ENCODE data around the gene RND1.

The RND1 gene

DNA sequence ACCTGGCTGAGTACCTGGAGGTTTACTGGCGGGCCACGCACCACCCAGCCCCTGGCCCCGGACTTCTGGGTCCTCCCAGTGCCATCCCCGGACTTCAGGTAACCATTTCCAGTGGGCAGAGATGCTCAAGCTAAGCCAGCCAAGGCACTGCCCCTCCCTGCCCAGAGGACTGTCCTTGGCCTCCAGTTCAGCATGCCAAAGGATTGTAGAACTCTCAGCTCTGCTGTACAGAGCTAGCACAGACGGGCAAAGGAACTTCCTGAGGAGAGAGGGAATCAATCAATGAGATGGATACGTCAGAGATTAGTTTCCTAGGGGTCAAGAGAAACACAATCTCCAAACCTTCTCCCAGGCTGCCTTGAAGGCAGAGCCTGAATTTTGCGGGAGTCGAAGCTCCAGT is 38.6 kb downstream of the RND1 start:
- FAIRE-seq, result no peak

GRCh38 chr12:48826209-48826855 is 39.3 kb downstream of the RND1 start:
- FAIRE-seq, result no peak

DNA sequence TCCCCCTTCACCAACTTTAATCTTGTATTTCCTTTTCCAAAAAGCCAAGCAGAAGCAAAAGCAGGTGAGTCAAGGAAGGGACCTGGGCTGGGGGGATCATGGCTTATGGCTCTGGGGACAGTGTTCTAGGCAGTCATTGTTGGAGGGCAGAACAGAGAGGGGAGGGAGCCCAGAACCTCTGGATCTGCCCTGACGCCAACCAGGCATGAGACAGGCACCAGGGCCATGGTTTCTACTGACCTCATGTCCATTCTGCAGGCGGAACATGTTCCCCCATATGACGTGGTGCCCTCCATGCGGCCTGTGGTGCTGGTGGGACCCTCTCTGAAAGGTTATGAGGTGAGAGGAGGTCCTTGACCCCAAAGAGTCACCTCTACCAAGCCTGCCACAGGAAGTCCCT is 40.8 kb downstream of the RND1 start:
- FAIRE-seq, result no peak

GRCh38 chr12:48824112-48824511 is 41.6 kb downstream of the RND1 start:
- FAIRE-seq, result no peak

DNA sequence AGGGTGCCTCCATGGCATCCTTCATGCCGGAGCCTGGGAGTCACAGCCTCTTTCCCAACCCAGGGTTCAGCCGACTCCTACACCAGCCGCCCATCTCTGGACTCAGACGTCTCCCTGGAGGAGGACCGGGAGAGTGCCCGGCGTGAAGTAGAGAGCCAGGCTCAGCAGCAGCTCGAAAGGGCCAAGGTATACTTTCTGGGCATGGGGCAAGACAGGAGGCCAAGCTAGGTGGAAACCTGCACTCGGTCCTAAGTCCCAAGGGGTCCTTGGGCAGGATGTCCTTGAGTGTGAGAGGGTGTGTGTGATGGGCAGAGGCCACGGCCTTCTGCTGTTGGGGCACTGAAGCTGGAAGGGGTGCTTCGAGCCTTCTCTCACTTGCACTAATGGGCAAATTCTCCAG is 42.4 kb downstream of the RND1 start:
- no peak for FAIRE-seq

DNA sequence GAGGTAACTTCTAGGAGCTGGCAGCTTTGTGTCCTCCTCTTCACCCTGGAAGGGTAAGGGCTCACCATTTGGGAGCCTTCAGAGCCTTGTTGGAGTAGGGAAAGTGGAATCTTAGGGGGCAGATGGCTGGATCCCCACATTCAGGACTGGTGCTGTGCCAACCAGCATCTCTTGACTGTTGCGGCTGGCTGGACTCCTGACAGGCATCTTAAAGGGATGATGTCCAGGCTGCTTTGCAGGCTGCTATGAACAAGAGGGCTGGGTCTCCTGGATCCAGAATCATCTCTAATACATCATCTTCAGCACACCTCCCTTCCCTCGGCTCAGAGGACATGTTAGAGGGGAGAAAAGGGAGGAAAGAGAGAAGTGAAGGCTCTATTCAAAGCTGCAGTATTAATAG is 43.0 kb downstream of the RND1 start:
- FAIRE-seq, result no peak

DNA sequence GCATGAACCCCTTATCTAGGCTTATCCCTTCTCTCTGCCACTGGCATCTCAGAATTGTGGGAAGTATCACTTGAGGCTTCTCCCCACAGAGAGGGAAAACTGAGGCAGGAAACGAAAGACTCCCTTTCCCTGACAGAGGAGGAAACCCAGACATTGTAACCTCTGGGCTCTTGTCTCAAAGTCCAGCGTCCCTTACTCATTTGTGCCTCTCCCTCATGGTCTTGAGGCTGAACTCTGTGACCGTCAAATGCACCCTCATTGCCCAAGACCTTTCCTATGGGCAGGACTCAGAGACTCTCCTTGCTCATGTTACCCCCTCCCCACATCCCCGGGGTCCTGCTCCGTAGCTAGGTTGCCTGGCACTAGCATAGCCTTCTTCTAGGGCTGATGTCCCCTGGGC is 43.5 kb downstream of the RND1 start:
- FAIRE-seq, result no peak

DNA sequence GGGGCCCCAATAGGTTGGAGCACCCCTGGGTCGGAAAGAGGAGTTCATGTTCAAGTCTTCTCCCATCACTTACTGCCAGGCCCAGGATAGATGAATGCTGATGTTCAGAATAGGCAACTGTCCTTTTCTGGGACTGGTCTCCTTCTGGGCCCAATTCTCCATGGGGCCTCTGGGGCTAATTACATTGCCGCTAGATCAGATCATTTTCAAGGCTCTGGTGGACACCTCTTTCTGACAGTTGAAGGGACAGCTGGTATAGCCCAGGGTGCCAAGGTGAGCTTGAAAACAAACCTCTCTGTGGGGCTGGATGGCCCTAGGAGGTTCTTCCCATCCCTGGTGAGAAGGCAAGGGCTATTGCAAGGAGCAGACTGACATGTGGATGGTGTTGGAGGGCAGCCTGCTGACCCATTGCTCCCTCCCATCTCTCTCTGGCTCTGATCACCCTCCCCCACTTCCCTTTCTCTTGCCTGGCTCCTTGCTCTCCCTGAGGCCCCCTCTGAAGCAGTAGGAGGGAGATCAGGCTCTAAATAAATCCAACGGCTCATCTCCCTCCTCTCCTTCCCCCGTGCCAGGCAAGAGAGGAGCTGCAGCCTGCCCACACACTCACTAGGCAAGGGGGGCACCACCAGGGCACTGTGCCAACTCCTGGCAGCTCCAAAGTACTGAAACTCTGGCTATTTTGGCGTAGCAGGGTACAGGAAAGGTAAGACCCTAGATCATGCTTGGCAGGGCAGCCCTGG is 45.5 kb downstream of the RND1 start:
- no peak for FAIRE-seq

DNA sequence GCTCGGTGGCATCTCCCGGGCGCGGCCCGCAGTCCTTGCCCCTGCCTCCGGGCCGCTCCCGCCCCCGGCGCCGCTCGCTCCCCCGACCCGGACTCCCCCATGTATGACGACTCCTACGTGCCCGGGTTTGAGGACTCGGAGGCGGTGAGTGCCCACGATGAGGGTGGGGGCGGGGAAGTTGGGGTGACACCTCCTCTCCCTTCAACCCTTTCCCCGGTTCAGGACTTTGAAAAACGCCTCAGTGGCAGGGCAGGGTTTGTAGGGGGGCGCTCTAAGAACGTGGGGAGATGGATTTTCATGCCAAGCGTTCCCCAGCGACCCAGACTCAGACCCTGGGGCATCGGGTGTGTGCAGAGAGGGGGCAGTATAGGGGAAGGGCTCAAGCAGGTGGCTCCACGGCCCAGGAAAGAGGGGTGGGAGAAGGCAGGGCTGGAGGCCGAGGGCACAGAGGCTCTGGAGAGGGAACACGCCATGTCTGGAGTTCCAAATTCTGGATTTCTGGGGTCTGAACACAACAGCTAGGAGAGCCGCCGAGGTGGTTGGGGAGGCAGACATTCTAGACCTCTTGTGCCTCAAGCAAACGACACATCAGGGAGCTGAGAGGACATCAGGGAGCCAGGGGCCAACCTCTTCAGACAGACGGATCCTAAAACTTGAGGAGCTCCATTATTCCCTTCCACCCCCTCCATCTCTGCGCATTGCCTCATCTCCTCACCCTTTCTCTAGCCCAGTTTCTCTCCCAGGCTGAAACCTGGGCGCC is 46.7 kb downstream of the RND1 start:
- no peak for FAIRE-seq

DNA sequence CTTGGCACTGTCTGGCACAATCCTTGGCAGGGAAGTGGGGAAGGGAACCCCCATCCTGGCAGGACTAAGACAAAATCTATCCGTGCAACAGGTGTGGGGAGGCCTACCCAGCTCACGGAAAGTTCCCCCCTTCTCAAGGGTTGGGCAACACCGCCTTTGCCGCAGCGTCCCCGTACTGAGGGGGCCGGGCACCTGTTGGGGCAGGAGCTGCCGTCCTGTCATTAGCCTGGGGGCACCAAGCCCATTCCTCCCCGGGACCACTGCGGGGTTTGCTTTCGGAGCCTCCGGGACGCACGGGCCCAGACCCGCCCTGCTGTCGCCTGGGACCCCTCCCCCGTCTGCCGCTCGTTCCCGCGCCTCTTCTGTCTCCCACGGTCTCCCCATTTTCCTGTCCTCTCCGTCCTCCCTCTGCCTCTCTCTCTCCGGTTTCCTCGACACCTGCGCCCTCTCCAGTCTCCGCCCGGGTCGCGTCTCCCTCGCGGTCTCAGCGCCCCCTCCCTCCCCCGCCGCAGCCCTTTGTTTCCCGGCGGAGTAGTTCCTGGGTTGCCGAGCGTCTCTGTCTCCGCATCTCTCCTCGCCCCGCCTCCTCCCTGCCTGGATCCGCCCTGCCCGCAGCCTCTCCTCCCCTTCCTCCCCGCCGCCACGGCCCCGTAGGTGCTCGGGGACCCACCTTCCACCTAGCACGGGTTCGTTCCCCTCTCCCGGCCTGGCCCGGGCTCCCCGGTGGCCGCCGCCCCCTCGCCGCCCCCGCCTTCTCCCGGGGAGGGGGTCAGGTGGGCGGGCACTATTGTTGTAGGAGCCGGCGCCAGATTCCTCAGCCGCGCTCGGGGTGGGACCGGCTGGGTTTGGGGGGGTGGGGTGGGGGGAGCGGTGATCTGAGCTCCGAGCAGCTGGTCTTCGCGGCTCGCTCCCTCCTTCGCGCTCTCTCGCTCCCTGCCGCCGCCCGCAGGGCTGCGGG is 47.5 kb downstream of the RND1 start, which contains the start of gene CACNB3:
CACNB3 (plus strand) TSS at position 624 of the 958 bp plus-strand sequence. CDS start 434 bp downstream, outside the sequence.
- no peak for FAIRE-seq

- no peak for FAIRE-seq
These were observed 49.4 kb downstream of the RND1 start for GRCh38 chr12:48816143-48816854.

- no peak for FAIRE-seq
These were observed 50.3 kb downstream of the RND1 start for GRCh38 chr12:48815126-48816110.

DNA sequence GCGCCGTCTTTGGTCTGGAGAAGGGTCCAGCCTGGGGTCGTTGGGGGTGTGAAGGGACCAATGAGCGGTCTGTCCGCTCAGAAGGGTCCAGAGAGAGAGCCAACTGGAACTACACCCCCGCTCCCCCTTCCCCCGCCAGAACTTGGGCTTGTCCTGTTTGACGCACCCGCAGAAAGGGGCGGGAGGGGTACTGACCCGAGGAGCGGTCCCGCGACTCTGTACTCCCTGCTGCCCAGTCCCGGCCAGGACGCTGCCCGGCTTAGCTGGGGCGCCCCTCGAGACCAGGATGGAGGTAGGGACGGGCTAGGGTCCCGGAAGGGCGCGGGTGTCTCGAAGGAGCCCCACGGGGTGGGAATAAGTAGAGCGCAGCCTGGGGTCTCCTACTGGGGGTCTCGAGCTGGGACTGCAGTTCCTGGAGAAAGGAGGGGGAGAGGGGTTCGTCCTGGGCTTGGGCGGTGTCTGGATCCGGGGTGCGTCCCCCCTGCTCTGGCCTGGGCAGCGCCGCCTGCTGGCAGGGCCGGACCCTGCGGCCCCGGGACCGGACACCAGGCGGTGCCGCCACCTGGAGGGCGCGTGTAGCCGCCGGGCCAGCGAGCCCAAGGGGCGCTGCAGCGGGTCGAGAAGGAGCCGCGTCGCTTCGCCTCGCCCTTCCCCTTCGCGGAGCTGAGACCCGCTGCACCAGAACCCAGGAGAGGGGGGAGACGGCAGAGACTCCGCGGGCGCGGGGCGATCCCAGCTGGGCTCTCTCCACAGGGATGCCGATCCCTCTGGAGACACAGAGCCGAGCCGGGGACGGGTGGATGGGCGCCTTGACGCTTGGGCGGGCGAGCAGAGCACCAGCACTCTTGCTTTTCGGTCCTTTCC is 51.2 kb downstream of the RND1 start:
- FAIRE-seq, result no peak

- no peak for FAIRE-seq
These were observed 52.0 kb downstream of the RND1 start for GRCh38 chr12:48813465-48814261.

- no peak for FAIRE-seq
These were observed 53.3 kb downstream of the RND1 start for GRCh38 chr12:48812389-48812788.

DNA sequence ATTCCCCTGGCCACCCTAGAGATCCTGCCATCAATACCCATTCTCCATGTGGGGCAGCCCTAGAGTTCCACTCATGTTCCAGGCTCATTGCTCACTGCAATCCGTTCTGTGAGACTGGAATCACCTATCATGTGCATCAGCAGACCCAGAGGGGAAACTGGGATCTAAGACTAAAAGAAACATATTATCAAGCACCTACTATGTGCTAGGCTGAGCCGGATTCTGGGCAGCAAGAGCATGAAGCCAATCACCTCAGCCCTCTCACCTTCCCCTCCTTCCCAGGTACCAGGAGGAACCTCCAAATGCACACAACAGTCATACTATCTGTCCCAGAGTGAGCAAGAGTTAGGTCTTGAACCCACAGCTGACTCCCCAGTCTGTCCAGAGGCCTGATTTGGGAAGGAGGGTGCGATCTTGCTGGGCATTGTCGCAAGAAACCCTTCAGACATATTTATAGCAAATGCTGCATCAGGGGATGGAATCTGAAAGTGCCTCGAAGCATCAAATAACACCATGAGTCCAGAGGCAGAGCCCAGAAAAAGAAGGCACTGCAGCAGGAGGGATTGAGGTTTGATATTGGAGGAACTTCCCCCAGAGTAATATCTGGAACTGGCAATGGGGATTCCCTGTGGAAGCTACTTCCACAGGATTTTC is 54.1 kb downstream of the RND1 start:
- FAIRE-seq, result no peak

- FAIRE-seq, result no peak
These were observed 54.7 kb downstream of the RND1 start for GRCh38 chr12:48810903-48811431.

DNA sequence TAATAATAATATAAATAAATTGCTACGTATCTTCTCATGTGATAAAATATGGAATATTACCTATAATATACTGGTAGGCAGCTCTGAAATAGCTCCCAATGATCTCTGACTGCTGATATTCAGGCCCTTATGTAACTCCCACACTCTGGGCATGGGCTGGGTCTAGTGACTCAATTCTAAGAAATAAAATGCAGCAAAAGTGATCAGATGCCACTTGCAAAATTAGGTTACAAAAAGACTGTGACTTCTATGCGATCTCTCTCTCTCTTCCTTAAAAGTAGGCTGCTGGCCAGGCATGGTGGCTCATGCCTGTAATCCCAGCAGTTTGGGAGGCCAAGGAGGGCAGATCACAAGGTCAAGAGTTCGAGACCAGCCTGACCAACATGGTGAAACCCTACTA is 57.7 kb downstream of the RND1 start:
- FAIRE-seq, result no peak

Measured in colon (tissue), 2 donors.